ENCODE data around the gene LUZP1. TPM values are rescaled to one million over a fixed set of nuclear protein-coding genes. Genes with fewer than 3 reads are reported as not detected.

The LUZP1 gene
- total RNA-seq, 1 experiment from 2014 or later: 43.4 TPM

DNA sequence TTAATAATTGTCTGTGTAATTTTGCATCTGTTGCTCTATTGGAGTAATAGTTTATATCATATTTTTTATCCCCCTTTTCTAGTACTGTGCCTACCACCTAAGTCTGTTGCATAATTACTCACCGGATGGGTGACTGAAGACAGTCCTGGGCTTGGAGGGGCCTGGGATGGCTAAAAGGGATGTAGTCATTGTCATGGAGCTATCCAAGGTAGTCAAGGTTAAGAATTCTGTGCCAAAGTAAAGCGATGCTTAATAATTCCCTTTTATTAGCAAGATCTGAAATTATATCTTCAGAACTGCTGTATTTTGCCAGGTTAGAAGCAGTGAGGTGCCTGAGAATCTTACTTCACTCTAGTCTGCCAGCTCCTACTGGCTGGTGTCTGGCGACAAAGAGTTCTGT, 87.8 kb downstream of the LUZP1 start:
- TF ChIP-seq, protein P1, sequence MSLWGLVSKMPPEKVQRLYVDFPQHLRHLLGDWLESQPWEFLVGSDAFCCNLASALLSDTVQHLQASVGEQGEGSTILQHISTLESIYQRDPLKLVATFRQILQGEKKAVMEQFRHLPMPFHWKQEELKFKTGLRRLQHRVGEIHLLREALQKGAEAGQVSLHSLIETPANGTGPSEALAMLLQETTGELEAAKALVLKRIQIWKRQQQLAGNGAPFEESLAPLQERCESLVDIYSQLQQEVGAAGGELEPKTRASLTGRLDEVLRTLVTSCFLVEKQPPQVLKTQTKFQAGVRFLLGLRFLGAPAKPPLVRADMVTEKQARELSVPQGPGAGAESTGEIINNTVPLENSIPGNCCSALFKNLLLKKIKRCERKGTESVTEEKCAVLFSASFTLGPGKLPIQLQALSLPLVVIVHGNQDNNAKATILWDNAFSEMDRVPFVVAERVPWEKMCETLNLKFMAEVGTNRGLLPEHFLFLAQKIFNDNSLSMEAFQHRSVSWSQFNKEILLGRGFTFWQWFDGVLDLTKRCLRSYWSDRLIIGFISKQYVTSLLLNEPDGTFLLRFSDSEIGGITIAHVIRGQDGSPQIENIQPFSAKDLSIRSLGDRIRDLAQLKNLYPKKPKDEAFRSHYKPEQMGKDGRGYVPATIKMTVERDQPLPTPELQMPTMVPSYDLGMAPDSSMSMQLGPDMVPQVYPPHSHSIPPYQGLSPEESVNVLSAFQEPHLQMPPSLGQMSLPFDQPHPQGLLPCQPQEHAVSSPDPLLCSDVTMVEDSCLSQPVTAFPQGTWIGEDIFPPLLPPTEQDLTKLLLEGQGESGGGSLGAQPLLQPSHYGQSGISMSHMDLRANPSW (CRISPR knock-in tag; conservative IDR thresholded peaks at IDR 0.05; ENCODE audit: low read depth): no peak
- no peak for TF ChIP-seq RORB (CRISPR knock-in tag; IDR thresholded peaks at IDR 0.05)
- no peak for TF ChIP-seq ETV6 (CRISPR knock-in tag; IDR thresholded peaks at IDR 0.05)
- TF ChIP-seq, protein P2, sequence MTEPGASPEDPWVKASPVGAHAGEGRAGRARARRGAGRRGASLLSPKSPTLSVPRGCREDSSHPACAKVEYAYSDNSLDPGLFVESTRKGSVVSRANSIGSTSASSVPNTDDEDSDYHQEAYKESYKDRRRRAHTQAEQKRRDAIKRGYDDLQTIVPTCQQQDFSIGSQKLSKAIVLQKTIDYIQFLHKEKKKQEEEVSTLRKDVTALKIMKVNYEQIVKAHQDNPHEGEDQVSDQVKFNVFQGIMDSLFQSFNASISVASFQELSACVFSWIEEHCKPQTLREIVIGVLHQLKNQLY (CRISPR knock-in tag; IDR thresholded peaks at IDR 0.05): no peak
- TF ChIP-seq, protein P3, sequence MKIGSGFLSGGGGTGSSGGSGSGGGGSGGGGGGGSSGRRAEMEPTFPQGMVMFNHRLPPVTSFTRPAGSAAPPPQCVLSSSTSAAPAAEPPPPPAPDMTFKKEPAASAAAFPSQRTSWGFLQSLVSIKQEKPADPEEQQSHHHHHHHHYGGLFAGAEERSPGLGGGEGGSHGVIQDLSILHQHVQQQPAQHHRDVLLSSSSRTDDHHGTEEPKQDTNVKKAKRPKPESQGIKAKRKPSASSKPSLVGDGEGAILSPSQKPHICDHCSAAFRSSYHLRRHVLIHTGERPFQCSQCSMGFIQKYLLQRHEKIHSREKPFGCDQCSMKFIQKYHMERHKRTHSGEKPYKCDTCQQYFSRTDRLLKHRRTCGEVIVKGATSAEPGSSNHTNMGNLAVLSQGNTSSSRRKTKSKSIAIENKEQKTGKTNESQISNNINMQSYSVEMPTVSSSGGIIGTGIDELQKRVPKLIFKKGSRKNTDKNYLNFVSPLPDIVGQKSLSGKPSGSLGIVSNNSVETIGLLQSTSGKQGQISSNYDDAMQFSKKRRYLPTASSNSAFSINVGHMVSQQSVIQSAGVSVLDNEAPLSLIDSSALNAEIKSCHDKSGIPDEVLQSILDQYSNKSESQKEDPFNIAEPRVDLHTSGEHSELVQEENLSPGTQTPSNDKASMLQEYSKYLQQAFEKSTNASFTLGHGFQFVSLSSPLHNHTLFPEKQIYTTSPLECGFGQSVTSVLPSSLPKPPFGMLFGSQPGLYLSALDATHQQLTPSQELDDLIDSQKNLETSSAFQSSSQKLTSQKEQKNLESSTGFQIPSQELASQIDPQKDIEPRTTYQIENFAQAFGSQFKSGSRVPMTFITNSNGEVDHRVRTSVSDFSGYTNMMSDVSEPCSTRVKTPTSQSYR (CRISPR knock-in tag; IDR thresholded peaks at IDR 0.05): no peak
- Mint-ChIP-seq H3K27ac (peak overlapping the region; percentile 31), H3K36me3 (peaks cover 74% of the 10 kb centered on the region), H3K27me3 (ENCODE audit: low read depth) (no peaks in the 10 kb centered on the region), H3K4me1 (peaks cover 7% of the 10 kb centered on the region; the same call in 1 of the 2 replicates), H3K9me3 (no peaks in the 10 kb centered on the region), H3K4me3 (no peak overlapping the region)
- CTCF ChIA-PET: interaction anchor here (0.8 to 3.3 kb wide), 9 partner anchors 14 to 135 kb away, joined by 3 to 32 read pairs (median 4); no protein-coding TSS in a partner anchor
- POLR2A ChIA-PET: no interaction called here
- no peak for ATAC-seq
- DNase-seq (ENCODE audit: low spot score): no peak

DNA sequence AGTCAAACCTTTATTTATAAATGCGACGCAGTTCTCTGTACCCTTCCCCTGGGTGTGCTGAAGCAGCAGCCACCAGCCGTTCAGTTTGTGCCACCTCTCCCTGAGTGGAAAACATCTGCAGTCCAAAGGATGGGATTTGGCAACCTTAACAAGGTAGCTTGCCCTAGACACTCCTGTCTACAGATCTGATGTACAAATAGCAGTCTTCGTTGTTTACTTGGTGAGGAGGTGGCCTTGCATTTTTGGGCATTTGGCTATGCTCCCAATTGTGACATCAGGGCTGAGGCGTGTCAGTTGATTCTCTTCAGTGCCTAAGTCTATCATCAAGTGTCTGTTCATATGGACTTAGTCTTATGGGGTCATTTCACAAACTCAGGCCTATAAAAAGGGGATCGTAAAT, 89.6 kb downstream of the LUZP1 start:
- ChIA-PET CTCF (interaction anchor here (3.3 kb wide), 1 partner anchor 105 kb away, joined by 32 read pairs; no protein-coding TSS in a partner anchor), POLR2A (no interaction called here)
- ATAC-seq (no peak), DNase-seq (ENCODE audit: low spot score) (no peak)
- no peak overlapping the region for H3K27ac Mint-ChIP-seq
- H3K27me3 Mint-ChIP-seq (ENCODE audit: low read depth): no peaks in the 10 kb centered on the region
- TF ChIP-seq CREM (CRISPR knock-in tag; IDR thresholded peaks at IDR 0.05) (no peak), SP1 (CRISPR knock-in tag; conservative IDR thresholded peaks at IDR 0.05) (no peak), IRF2 (CRISPR knock-in tag; IDR thresholded peaks at IDR 0.05; ENCODE audit: borderline replicate concordance, low read depth) (no peak), RELA (CRISPR knock-in tag; IDR thresholded peaks at IDR 0.05; ENCODE audit: borderline replicate concordance) (no peak), ZNF232 (CRISPR knock-in tag; IDR thresholded peaks at IDR 0.05) (no peak), TP53 (CRISPR knock-in tag; IDR thresholded peaks at IDR 0.05) (no peak)
- TF ChIP-seq, protein P4, sequence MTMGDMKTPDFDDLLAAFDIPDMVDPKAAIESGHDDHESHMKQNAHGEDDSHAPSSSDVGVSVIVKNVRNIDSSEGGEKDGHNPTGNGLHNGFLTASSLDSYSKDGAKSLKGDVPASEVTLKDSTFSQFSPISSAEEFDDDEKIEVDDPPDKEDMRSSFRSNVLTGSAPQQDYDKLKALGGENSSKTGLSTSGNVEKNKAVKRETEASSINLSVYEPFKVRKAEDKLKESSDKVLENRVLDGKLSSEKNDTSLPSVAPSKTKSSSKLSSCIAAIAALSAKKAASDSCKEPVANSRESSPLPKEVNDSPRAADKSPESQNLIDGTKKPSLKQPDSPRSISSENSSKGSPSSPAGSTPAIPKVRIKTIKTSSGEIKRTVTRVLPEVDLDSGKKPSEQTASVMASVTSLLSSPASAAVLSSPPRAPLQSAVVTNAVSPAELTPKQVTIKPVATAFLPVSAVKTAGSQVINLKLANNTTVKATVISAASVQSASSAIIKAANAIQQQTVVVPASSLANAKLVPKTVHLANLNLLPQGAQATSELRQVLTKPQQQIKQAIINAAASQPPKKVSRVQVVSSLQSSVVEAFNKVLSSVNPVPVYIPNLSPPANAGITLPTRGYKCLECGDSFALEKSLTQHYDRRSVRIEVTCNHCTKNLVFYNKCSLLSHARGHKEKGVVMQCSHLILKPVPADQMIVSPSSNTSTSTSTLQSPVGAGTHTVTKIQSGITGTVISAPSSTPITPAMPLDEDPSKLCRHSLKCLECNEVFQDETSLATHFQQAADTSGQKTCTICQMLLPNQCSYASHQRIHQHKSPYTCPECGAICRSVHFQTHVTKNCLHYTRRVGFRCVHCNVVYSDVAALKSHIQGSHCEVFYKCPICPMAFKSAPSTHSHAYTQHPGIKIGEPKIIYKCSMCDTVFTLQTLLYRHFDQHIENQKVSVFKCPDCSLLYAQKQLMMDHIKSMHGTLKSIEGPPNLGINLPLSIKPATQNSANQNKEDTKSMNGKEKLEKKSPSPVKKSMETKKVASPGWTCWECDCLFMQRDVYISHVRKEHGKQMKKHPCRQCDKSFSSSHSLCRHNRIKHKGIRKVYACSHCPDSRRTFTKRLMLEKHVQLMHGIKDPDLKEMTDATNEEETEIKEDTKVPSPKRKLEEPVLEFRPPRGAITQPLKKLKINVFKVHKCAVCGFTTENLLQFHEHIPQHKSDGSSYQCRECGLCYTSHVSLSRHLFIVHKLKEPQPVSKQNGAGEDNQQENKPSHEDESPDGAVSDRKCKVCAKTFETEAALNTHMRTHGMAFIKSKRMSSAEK (CRISPR knock-in tag; IDR thresholded peaks at IDR 0.05; ENCODE audit: borderline replicate concordance): no peak
- TF ChIP-seq, protein P5, sequence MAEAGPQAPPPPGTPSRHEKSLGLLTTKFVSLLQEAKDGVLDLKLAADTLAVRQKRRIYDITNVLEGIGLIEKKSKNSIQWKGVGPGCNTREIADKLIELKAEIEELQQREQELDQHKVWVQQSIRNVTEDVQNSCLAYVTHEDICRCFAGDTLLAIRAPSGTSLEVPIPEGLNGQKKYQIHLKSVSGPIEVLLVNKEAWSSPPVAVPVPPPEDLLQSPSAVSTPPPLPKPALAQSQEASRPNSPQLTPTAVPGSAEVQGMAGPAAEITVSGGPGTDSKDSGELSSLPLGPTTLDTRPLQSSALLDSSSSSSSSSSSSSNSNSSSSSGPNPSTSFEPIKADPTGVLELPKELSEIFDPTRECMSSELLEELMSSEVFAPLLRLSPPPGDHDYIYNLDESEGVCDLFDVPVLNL (CRISPR knock-in tag; IDR thresholded peaks at IDR 0.05; ENCODE audit: borderline replicate concordance, low read depth): no peak
- peaks cover 79% of the 10 kb centered on the region for H3K36me3 Mint-ChIP-seq
- H3K4me1 Mint-ChIP-seq: peaks cover 7% of the 10 kb centered on the region; the same call in 1 of the 2 replicates
- H3K9me3 Mint-ChIP-seq: no peaks in the 10 kb centered on the region
- no peak overlapping the region for H3K4me3 Mint-ChIP-seq
